ENCODE data around the gene CHAMP1.
A peak's percentile ranks its signal among the peaks of the same experiment; 100 is the strongest.
"Not testable (repeated sequence)": the region's sequence is repeated elsewhere in the genome, so short reads cannot be mapped to it uniquely, and the experiment has no call there.

Gene CHAMP1

GRCh38 chr13:114334305-114335053 lies 20.2 kb downstream of the CHAMP1 start:
- peaks cover 14% of the 10 kb centered on the region for H3K4me1 Mint-ChIP-seq (ENCODE audit: low read depth)

GRCh38 chr13:114336457-114336856 lies 22.2 kb downstream of the CHAMP1 start:
- peaks cover 27% of the 10 kb centered on the region for H3K4me1 Mint-ChIP-seq (ENCODE audit: low read depth)
- not testable (repeated sequence) for H3K36me3 Mint-ChIP-seq (ENCODE audit: low read depth); H3K9me3 Mint-ChIP-seq; H3K27ac Mint-ChIP-seq; H3K27me3 Mint-ChIP-seq (ENCODE audit: low read depth); H3K4me3 Mint-ChIP-seq

More at GRCh38 chr13:114334305-114335053, 20.2 kb downstream of the CHAMP1 start:
- Mint-ChIP-seq H3K27ac (peak overlapping the region; percentile 10), H3K27me3 (ENCODE audit: low read depth) (peaks cover 4% of the 10 kb centered on the region), H3K9me3 (no peaks in the 10 kb centered on the region), H3K36me3 (ENCODE audit: low read depth) (peaks cover 2% of the 10 kb centered on the region), H3K4me3 (peak overlapping the region; percentile 27)

GRCh38 chr13:114338959-114339358 lies 24.7 kb downstream of the CHAMP1 start:
- Mint-ChIP-seq H3K27me3 (ENCODE audit: low read depth) (peaks cover 11% of the 10 kb centered on the region), H3K4me1 (ENCODE audit: low read depth) (peaks cover 22% of the 10 kb centered on the region), H3K27ac (no peak overlapping the region), H3K4me3 (no peak overlapping the region), H3K9me3 (no peaks in the 10 kb centered on the region), H3K36me3 (ENCODE audit: low read depth) (no peaks in the 10 kb centered on the region)

GRCh38 chr13:114339857-114340534 lies 25.7 kb downstream of the CHAMP1 start:
- peak overlapping the region; percentile 2 for H3K27ac Mint-ChIP-seq
- no peak overlapping the region for H3K4me3 Mint-ChIP-seq
- peaks cover 13% of the 10 kb centered on the region for H3K4me1 Mint-ChIP-seq (ENCODE audit: low read depth)
- peaks cover 14% of the 10 kb centered on the region for H3K27me3 Mint-ChIP-seq (ENCODE audit: low read depth)
- no peaks in the 10 kb centered on the region for H3K9me3 Mint-ChIP-seq
- no peaks in the 10 kb centered on the region for H3K36me3 Mint-ChIP-seq (ENCODE audit: low read depth)

GRCh38 chr13:114341003-114341777 lies 26.9 kb downstream of the CHAMP1 start:
- Mint-ChIP-seq H3K36me3 (ENCODE audit: low read depth) (no peaks in the 10 kb centered on the region), H3K9me3 (no peaks in the 10 kb centered on the region), H3K27ac (no peak overlapping the region), H3K4me1 (ENCODE audit: low read depth) (peaks cover 13% of the 10 kb centered on the region), H3K27me3 (ENCODE audit: low read depth) (peaks cover 19% of the 10 kb centered on the region), H3K4me3 (no peak overlapping the region)

GRCh38 chr13:114347256-114347655 lies 33.0 kb downstream of the CHAMP1 start:
- H3K27ac Mint-ChIP-seq, result not testable (repeated sequence)

GRCh38 chr13:114352763-114353162 lies 38.5 kb downstream of the CHAMP1 start:
- H3K36me3 Mint-ChIP-seq (ENCODE audit: low read depth); H3K9me3 Mint-ChIP-seq; H3K4me3 Mint-ChIP-seq; H3K4me1 Mint-ChIP-seq (ENCODE audit: low read depth); H3K27ac Mint-ChIP-seq: not testable (repeated sequence)
- H3K27me3 Mint-ChIP-seq (ENCODE audit: low read depth), result peaks cover 31% of the 10 kb centered on the region

More at GRCh38 chr13:114347256-114347655, 33.0 kb downstream of the CHAMP1 start:
- not testable (repeated sequence) for H3K4me3 Mint-ChIP-seq; H3K9me3 Mint-ChIP-seq; H3K36me3 Mint-ChIP-seq (ENCODE audit: low read depth); H3K4me1 Mint-ChIP-seq (ENCODE audit: low read depth)
- H3K27me3 Mint-ChIP-seq (ENCODE audit: low read depth), result peaks cover 58% of the 10 kb centered on the region

- not testable (repeated sequence) for H3K4me3 Mint-ChIP-seq; H3K9me3 Mint-ChIP-seq; H3K27ac Mint-ChIP-seq; H3K36me3 Mint-ChIP-seq (ENCODE audit: low read depth); H3K4me1 Mint-ChIP-seq (ENCODE audit: low read depth)
- peaks cover 25% of the 10 kb centered on the region for H3K27me3 Mint-ChIP-seq (ENCODE audit: low read depth)
Observed at GRCh38 chr13:114353382-114353781, 39.1 kb downstream of the CHAMP1 start.
